GM12874 (cell line): ENCODE measurements around the gene MYH6.

Experiments used
- TF ChIP-seq, protein P1 (sequence below): IDR thresholded peaks from 2 replicates; pipeline ENCODE4 v1.5.1; 2011; ENCODE audit warnings: low read depth, mild to moderate bottlenecking, control low read depth, low read length, moderate library complexity; ENCODE audit not compliant: insufficient read depth

The MYH6 gene

GRCh38 chr14:23348297-23348655 is 59.8 kb downstream of the MYH6 start:
- TF ChIP-seq, protein P1, sequence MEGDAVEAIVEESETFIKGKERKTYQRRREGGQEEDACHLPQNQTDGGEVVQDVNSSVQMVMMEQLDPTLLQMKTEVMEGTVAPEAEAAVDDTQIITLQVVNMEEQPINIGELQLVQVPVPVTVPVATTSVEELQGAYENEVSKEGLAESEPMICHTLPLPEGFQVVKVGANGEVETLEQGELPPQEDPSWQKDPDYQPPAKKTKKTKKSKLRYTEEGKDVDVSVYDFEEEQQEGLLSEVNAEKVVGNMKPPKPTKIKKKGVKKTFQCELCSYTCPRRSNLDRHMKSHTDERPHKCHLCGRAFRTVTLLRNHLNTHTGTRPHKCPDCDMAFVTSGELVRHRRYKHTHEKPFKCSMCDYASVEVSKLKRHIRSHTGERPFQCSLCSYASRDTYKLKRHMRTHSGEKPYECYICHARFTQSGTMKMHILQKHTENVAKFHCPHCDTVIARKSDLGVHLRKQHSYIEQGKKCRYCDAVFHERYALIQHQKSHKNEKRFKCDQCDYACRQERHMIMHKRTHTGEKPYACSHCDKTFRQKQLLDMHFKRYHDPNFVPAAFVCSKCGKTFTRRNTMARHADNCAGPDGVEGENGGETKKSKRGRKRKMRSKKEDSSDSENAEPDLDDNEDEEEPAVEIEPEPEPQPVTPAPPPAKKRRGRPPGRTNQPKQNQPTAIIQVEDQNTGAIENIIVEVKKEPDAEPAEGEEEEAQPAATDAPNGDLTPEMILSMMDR: no peak

DNA sequence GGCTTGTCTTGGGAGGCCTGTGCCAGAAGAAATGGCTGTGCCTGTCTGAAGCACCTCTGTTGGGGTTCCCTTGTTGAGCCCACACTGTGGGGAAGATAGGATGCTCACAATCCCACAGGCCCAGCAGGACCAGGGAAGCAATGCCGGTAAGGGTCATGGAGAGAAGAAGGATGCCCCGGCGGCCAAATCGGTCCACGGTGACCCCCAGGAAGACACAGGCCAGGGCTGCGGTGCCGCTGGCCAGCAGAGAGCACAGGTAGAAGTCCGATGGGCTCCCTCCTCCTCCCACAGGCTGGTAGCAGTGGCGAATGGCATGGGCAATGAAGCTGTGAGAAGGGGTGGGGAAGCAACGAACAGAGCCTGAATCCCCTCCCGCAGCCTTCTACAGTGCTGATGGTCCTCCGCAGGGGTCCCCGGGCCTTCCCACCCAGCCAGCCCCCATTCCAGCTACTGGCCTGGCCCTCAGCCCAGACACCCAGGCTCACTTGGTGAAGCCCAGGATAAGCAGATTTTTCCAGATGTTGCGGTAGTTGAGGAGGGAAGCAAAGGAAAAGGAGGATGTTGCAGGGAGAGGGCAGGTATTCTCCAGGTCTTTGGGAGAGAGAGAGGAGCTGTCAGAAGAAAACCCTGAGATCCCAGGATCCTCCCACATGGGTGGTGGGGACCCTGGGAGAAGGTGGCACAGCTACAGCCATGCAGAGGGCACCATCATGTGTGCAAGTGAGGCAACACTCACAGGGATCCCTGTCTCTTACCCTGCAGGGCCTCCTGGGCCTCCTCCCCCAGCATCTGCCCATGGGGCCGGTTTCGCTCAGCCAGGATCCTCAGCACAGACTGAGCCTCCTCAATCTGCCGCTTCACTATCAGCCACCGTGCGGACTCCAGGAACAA is 60.4 kb downstream of the MYH6 start:
- TF ChIP-seq, protein P1: no peak

GRCh38 chr14:23346693-23347405 is 61.2 kb downstream of the MYH6 start:
- TF ChIP-seq, protein P1: no peak

- TF ChIP-seq, protein P1: no peak
Measured at GRCh38 chr14:23345987-23346692, 61.9 kb downstream of the MYH6 start.

GRCh38 chr14:23344481-23344880 is 63.6 kb downstream of the MYH6 start:
- TF ChIP-seq, protein P1: no peak

DNA sequence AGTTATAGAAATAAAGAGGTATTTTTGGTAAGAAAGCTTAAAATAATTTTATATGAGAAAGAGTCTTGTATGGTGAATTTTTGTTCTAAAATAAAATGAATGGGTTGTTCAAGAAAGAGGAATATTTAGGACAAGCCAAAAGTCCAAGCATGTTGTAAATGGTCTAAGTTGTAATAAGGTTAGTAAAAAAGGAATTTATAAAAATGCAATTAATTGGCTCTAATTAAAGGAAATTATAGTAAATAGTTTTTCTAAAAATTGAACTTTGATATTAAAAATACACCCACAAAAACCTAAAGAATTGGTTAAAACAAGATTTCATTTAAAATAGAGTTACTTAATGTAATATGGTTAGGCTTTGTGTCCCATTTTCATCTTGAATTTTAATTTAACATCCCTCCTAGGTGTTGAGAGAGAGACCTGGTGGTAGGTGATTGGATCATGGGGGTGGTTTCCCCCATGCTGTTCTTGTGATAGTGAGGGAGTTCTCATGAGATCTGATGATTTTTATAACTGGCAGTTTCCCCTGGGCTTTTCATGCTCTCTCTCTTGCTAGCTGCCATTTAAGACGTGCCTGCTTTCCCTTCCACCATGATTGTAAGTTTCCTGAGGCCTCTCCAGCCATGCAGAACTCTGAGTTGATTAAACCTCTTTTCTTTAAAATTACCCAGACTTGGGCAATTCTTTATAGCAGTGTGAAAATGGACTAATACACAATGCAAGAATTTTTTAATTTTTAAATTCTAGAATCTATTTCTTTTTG is 68.4 kb downstream of the MYH6 start:
- TF ChIP-seq, protein P1: no peak
